Esophagus (tissue), 2 donors: Measurements from ENCODE around the gene BPIFB1. TPM values are rescaled to one million over a fixed set of nuclear protein-coding genes. Genes with fewer than 3 reads are reported as not detected.

ENCODE experiments used
- H3K27ac ChIP-seq, 2 donors: one replicate each; pipeline ENCODE4 v1.5.1; 2013; ENCODE audit warnings: low read depth in 2 of 2, mild to moderate bottlenecking in 2 of 2, inconsistent platforms in 1 of 2, low read length in 1 of 2, moderate library complexity in 1 of 2
- H3K27me3 ChIP-seq, 2 donors: one replicate each; pipeline ENCODE4 v1.6.1; 2013; ENCODE audit warnings: low read length in 2 of 2, control low read depth in 1 of 2, mild to moderate bottlenecking in 1 of 2; ENCODE audit not compliant: insufficient read depth in 2 of 2, control insufficient read depth in 1 of 2
- H3K36me3 ChIP-seq, 2 donors: one replicate each; pipeline ENCODE4 v1.6.1; 2013; ENCODE audit warnings: low read length in 1 of 2; ENCODE audit not compliant: control insufficient read depth in 2 of 2, insufficient read depth in 2 of 2
- H3K4me1 ChIP-seq, 2 donors: one replicate each; pipeline ENCODE4 v1.6.1; 2013; ENCODE audit warnings: low read length in 1 of 2; ENCODE audit not compliant: control insufficient read depth in 2 of 2, insufficient read depth in 2 of 2
- H3K4me3 ChIP-seq, 2 donors: one replicate each; pipeline ENCODE4 v1.5.1; 2013; ENCODE audit warnings: low read length in 2 of 2, mild to moderate bottlenecking in 2 of 2, low read depth in 1 of 2, moderate library complexity in 1 of 2
- H3K9me3 ChIP-seq, 2 donors: one replicate each; pipeline ENCODE4 v1.6.1; 2013; ENCODE audit warnings: mild to moderate bottlenecking in 2 of 2, low read depth in 1 of 2, low read length in 1 of 2, moderate library complexity in 1 of 2; ENCODE audit not compliant: control insufficient read depth in 2 of 2, insufficient read depth in 1 of 2
- WGBS, 2 donors: extraction: QIAGEN DNeasy Blood & Tissue Kit; methylation state at CpG; one replicate each; pipeline ENCODE4 v1.1.7; 2013; 5-methylcytosine and 5-hydroxymethylcytosine counted together
- polyA plus RNA-seq, 2 donors: library from polyadenylated mRNA; stranded (reverse); fragments of 200-250 nt; gene quantifications; one replicate each; pipeline ENCODE4 v1.2.3, GENCODE V29; 2013
- donor health status: healthy with polysubstance abuse.
- donor health status: Bipolar disorder and iron deficiency.

Gene BPIFB1
- polyA plus RNA-seq, result 1 to 10 TPM in 1 of 2 donors, under 1 TPM in 1; 0.77 to 1.4 TPM

GRCh38 chr20:33282991-33283555 is at the start of gene BPIFB1:
BPIFB1 (plus strand) TSS chr20:33283214; CDS start chr20:33286074, 2,860 bp downstream.
- Histone ChIP-seq H3K9me3 (no peaks in the 10 kb centered on the region), H3K36me3 (no peaks in the 10 kb centered on the region), H3K27ac (no peak within 1 kb of the TSS), H3K4me1 (no peaks in the 10 kb centered on the region), H3K4me3 (no peak within 1 kb of the TSS), H3K27me3 (peaks cover 0 to 4% of the 10 kb centered on the region in 2 donors)
- WGBS, 2 donors, result 78 to 81% methylated on average over 13 of the region's 13 CpGs

- Histone ChIP-seq H3K4me1 (no peaks in the 10 kb centered on the region), H3K9me3 (no peaks in the 10 kb centered on the region), H3K27me3 (no peaks in the 10 kb centered on the region), H3K4me3 (no peak overlapping the region), H3K27ac (no peak overlapping the region), H3K36me3 (no peaks in the 10 kb centered on the region)
- 84 to 86% methylated on average over 2 of the region's 2 CpGs for WGBS, 2 donors
These were observed 49.0 kb upstream of the BPIFB1 start for GRCh38 chr20:33234050-33234449.

- Histone ChIP-seq H3K9me3 (no peaks in the 10 kb centered on the region), H3K27me3 (no peaks in the 10 kb centered on the region), H3K4me1 (no peaks in the 10 kb centered on the region), H3K27ac (no peak within 1 kb of the TSS), H3K4me3 (no peak within 1 kb of the TSS), H3K36me3 (no peaks in the 10 kb centered on the region)
- 57 to 59% methylated on average over 5 of the region's 5 CpGs for WGBS, 2 donors
These were observed 47.3 kb upstream of the BPIFB1 start, which contains the start of gene BPIFA1 for GRCh38 chr20:33235696-33236095. BPIFA1 (plus strand) TSS chr20:33235996; CDS start chr20:33237712, 1,716 bp downstream.

GRCh38 chr20:33236351-33236750 is 46.7 kb upstream of the BPIFB1 start:
- no peak overlapping the region for H3K4me3 ChIP-seq
- H3K27me3 ChIP-seq, result no peaks in the 10 kb centered on the region
- no peak overlapping the region for H3K27ac ChIP-seq
- no peaks in the 10 kb centered on the region for H3K9me3 ChIP-seq
- no peaks in the 10 kb centered on the region for H3K36me3 ChIP-seq
- WGBS, 2 donors, result 73 to 76% methylated on average over 1 of the region's 1 CpG
- no peaks in the 10 kb centered on the region for H3K4me1 ChIP-seq

GRCh38 chr20:33237989-33238388 is 45.0 kb upstream of the BPIFB1 start:
- WGBS, 2 donors, result 61 to 68% methylated on average over 6 of the region's 6 CpGs

GRCh38 chr20:33239418-33239817 is 43.6 kb upstream of the BPIFB1 start:
- H3K9me3 ChIP-seq, result no peaks in the 10 kb centered on the region
- H3K27ac ChIP-seq, result no peak overlapping the region
- no peaks in the 10 kb centered on the region for H3K27me3 ChIP-seq
- H3K36me3 ChIP-seq, result no peaks in the 10 kb centered on the region
- 25 to 30% methylated on average over 1 of the region's 1 CpG for WGBS, 2 donors
- no peaks in the 10 kb centered on the region for H3K4me1 ChIP-seq
- H3K4me3 ChIP-seq, result no peak overlapping the region

More at GRCh38 chr20:33237989-33238388, 45.0 kb upstream of the BPIFB1 start:
- H3K9me3 ChIP-seq, result no peaks in the 10 kb centered on the region
- H3K4me1 ChIP-seq, result no peaks in the 10 kb centered on the region
- no peaks in the 10 kb centered on the region for H3K27me3 ChIP-seq
- no peaks in the 10 kb centered on the region for H3K36me3 ChIP-seq
- H3K27ac ChIP-seq, result no peak overlapping the region
- H3K4me3 ChIP-seq, result no peak overlapping the region

GRCh38 chr20:33239979-33240736 is 42.9 kb upstream of the BPIFB1 start:
- H3K4me1 ChIP-seq, result no peaks in the 10 kb centered on the region
- H3K4me3 ChIP-seq, result no peak overlapping the region
- WGBS, 2 donors, result 66 to 70% methylated on average over 4 of the region's 4 CpGs
- H3K27ac ChIP-seq, result no peak overlapping the region
- no peaks in the 10 kb centered on the region for H3K36me3 ChIP-seq
- no peaks in the 10 kb centered on the region for H3K9me3 ChIP-seq
- H3K27me3 ChIP-seq, result no peaks in the 10 kb centered on the region

GRCh38 chr20:33240923-33241322 is 42.1 kb upstream of the BPIFB1 start:
- H3K27ac ChIP-seq, result no peak overlapping the region
- no peak overlapping the region for H3K4me3 ChIP-seq
- 64 to 70% methylated on average over 5 of the region's 5 CpGs for WGBS, 2 donors
- no peaks in the 10 kb centered on the region for H3K27me3 ChIP-seq
- H3K36me3 ChIP-seq, result no peaks in the 10 kb centered on the region
- H3K9me3 ChIP-seq, result no peaks in the 10 kb centered on the region
- H3K4me1 ChIP-seq, result no peaks in the 10 kb centered on the region

- Histone ChIP-seq H3K4me1 (no peaks in the 10 kb centered on the region), H3K27ac (no peak overlapping the region), H3K9me3 (no peaks in the 10 kb centered on the region), H3K36me3 (no peaks in the 10 kb centered on the region), H3K4me3 (no peak overlapping the region), H3K27me3 (no peaks in the 10 kb centered on the region)
- WGBS, 2 donors, result 64 to 65% methylated on average over 7 of the region's 7 CpGs
These were observed 40.5 kb upstream of the BPIFB1 start for GRCh38 chr20:33242319-33243100.
